HEK293 (cell line): ENCODE data around the gene SOX6.

Experiments
- PRDM1 ChIP-seq: fragments of 450-650 bp; formaldehyde crosslinking; IDR thresholded peaks from 2 replicates; pipeline ENCODE4; 2016; ENCODE audit warnings: missing biosample characterization, missing genetic modification characterization
- ZBTB8A ChIP-seq: fragments of 450-650 bp; formaldehyde crosslinking; IDR thresholded peaks from 2 replicates; pipeline ENCODE4 v1.5.1; 2016; ENCODE audit warnings: missing biosample characterization, missing genetic modification characterization
- ZEB2 ChIP-seq: fragments of 450-650 bp; formaldehyde crosslinking; IDR thresholded peaks from 2 replicates; pipeline ENCODE4 v1.5.1; 2016; ENCODE audit warnings: missing biosample characterization, missing genetic modification characterization
- ZFP37 ChIP-seq: fragments of 450-650 bp; formaldehyde crosslinking; IDR thresholded peaks from 2 replicates; pipeline ENCODE4 v1.5.1; 2016; ENCODE audit warnings: missing biosample characterization, missing genetic modification characterization
- TF ChIP-seq, protein P1 (sequence below): fragments of 450-650 bp; formaldehyde crosslinking; IDR thresholded peaks from 2 replicates; pipeline ENCODE4 v1.5.1; 2016; ENCODE audit warnings: missing biosample characterization, missing genetic modification characterization
- TF ChIP-seq, protein P2 (sequence below): fragments of 450-650 bp; formaldehyde crosslinking; IDR thresholded peaks from 2 replicates; pipeline ENCODE4 v1.5.1; 2016; ENCODE audit warnings: missing biosample characterization, missing genetic modification characterization
- TF ChIP-seq, protein P3 (sequence below): fragments of 450-650 bp; formaldehyde crosslinking; IDR thresholded peaks from 2 replicates; pipeline ENCODE4 v1.5.1; 2016; ENCODE audit warnings: missing biosample characterization, missing genetic modification characterization
- TF ChIP-seq, protein P4 (sequence below): fragments of 450-650 bp; formaldehyde crosslinking; IDR thresholded peaks from 2 replicates; pipeline ENCODE4 v1.5.1; 2016; ENCODE audit warnings: missing biosample characterization, missing genetic modification characterization
- TF ChIP-seq, protein P5 (sequence below): fragments of 450-650 bp; formaldehyde crosslinking; IDR thresholded peaks from 2 replicates; pipeline ENCODE4 v1.5.1; 2016; ENCODE audit warnings: missing biosample characterization, missing genetic modification characterization
- TF ChIP-seq, protein P6 (sequence below): fragments of 450-650 bp; formaldehyde crosslinking; IDR thresholded peaks from 2 replicates; pipeline ENCODE4 v1.5.1; 2017; ENCODE audit warnings: missing biosample characterization, missing genetic modification characterization
- TF ChIP-seq, protein P7 (sequence below): fragments of 450-650 bp; formaldehyde crosslinking; IDR thresholded peaks from 2 replicates; pipeline ENCODE4 v1.5.1; 2016; ENCODE audit warnings: missing biosample characterization, missing genetic modification characterization

DNA sequence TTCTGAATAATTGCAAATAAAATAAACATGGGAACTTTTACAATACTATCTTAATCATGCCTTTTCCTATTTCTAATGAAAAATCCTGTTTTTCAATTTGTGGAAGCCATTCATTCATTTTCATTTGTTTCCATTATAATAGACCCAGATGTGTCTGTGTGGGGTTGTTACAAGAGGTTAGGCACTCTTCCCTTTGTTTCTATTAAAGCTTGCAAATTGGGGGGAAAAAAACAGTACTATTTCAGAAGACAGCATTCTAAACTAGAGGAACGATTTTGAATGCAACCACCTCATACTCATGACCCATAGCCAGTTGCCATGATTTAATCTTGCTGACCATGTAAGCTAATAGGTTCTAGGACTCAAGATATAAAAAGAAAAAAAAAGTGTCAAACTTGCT lies 175.5 kb downstream of the SOX6 start:
- TF ChIP-seq ZEB2 (tag by site-specific recombination), result no peak
- no peak for TF ChIP-seq ZBTB8A (tag by site-specific recombination)
- no peak for TF ChIP-seq PRDM1 (tag by site-specific recombination)
- TF ChIP-seq, protein P1, sequence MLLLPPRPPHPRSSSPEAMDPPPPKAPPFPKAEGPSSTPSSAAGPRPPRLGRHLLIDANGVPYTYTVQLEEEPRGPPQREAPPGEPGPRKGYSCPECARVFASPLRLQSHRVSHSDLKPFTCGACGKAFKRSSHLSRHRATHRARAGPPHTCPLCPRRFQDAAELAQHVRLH (tag by site-specific recombination), result no peak
- TF ChIP-seq, protein P2, sequence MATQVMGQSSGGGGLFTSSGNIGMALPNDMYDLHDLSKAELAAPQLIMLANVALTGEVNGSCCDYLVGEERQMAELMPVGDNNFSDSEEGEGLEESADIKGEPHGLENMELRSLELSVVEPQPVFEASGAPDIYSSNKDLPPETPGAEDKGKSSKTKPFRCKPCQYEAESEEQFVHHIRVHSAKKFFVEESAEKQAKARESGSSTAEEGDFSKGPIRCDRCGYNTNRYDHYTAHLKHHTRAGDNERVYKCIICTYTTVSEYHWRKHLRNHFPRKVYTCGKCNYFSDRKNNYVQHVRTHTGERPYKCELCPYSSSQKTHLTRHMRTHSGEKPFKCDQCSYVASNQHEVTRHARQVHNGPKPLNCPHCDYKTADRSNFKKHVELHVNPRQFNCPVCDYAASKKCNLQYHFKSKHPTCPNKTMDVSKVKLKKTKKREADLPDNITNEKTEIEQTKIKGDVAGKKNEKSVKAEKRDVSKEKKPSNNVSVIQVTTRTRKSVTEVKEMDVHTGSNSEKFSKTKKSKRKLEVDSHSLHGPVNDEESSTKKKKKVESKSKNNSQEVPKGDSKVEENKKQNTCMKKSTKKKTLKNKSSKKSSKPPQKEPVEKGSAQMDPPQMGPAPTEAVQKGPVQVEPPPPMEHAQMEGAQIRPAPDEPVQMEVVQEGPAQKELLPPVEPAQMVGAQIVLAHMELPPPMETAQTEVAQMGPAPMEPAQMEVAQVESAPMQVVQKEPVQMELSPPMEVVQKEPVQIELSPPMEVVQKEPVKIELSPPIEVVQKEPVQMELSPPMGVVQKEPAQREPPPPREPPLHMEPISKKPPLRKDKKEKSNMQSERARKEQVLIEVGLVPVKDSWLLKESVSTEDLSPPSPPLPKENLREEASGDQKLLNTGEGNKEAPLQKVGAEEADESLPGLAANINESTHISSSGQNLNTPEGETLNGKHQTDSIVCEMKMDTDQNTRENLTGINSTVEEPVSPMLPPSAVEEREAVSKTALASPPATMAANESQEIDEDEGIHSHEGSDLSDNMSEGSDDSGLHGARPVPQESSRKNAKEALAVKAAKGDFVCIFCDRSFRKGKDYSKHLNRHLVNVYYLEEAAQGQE (tag by site-specific recombination), result no peak
- TF ChIP-seq, protein P3, sequence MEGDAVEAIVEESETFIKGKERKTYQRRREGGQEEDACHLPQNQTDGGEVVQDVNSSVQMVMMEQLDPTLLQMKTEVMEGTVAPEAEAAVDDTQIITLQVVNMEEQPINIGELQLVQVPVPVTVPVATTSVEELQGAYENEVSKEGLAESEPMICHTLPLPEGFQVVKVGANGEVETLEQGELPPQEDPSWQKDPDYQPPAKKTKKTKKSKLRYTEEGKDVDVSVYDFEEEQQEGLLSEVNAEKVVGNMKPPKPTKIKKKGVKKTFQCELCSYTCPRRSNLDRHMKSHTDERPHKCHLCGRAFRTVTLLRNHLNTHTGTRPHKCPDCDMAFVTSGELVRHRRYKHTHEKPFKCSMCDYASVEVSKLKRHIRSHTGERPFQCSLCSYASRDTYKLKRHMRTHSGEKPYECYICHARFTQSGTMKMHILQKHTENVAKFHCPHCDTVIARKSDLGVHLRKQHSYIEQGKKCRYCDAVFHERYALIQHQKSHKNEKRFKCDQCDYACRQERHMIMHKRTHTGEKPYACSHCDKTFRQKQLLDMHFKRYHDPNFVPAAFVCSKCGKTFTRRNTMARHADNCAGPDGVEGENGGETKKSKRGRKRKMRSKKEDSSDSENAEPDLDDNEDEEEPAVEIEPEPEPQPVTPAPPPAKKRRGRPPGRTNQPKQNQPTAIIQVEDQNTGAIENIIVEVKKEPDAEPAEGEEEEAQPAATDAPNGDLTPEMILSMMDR (tag by site-specific recombination), result no peak
- TF ChIP-seq, protein P4, sequence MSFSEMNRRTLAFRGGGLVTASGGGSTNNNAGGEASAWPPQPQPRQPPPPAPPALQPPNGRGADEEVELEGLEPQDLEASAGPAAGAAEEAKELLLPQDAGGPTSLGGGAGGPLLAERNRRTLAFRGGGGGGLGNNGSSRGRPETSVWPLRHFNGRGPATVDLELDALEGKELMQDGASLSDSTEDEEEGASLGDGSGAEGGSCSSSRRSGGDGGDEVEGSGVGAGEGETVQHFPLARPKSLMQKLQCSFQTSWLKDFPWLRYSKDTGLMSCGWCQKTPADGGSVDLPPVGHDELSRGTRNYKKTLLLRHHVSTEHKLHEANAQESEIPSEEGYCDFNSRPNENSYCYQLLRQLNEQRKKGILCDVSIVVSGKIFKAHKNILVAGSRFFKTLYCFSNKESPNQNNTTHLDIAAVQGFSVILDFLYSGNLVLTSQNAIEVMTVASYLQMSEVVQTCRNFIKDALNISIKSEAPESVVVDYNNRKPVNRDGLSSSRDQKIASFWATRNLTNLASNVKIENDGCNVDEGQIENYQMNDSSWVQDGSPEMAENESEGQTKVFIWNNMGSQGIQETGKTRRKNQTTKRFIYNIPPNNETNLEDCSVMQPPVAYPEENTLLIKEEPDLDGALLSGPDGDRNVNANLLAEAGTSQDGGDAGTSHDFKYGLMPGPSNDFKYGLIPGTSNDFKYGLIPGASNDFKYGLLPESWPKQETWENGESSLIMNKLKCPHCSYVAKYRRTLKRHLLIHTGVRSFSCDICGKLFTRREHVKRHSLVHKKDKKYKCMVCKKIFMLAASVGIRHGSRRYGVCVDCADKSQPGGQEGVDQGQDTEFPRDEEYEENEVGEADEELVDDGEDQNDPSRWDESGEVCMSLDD (tag by site-specific recombination), result no peak
- TF ChIP-seq, protein P5, sequence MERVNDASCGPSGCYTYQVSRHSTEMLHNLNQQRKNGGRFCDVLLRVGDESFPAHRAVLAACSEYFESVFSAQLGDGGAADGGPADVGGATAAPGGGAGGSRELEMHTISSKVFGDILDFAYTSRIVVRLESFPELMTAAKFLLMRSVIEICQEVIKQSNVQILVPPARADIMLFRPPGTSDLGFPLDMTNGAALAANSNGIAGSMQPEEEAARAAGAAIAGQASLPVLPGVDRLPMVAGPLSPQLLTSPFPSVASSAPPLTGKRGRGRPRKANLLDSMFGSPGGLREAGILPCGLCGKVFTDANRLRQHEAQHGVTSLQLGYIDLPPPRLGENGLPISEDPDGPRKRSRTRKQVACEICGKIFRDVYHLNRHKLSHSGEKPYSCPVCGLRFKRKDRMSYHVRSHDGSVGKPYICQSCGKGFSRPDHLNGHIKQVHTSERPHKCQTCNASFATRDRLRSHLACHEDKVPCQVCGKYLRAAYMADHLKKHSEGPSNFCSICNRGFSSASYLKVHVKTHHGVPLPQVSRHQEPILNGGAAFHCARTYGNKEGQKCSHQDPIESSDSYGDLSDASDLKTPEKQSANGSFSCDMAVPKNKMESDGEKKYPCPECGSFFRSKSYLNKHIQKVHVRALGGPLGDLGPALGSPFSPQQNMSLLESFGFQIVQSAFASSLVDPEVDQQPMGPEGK (tag by site-specific recombination), result no peak
- TF ChIP-seq, protein P6, sequence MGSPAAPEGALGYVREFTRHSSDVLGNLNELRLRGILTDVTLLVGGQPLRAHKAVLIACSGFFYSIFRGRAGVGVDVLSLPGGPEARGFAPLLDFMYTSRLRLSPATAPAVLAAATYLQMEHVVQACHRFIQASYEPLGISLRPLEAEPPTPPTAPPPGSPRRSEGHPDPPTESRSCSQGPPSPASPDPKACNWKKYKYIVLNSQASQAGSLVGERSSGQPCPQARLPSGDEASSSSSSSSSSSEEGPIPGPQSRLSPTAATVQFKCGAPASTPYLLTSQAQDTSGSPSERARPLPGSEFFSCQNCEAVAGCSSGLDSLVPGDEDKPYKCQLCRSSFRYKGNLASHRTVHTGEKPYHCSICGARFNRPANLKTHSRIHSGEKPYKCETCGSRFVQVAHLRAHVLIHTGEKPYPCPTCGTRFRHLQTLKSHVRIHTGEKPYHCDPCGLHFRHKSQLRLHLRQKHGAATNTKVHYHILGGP (tag by site-specific recombination), result no peak
- TF ChIP-seq, protein P7, sequence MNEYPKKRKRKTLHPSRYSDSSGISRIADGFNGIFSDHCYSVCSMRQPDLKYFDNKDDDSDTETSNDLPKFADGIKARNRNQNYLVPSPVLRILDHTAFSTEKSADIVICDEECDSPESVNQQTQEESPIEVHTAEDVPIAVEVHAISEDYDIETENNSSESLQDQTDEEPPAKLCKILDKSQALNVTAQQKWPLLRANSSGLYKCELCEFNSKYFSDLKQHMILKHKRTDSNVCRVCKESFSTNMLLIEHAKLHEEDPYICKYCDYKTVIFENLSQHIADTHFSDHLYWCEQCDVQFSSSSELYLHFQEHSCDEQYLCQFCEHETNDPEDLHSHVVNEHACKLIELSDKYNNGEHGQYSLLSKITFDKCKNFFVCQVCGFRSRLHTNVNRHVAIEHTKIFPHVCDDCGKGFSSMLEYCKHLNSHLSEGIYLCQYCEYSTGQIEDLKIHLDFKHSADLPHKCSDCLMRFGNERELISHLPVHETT, result no peak
- no peak for TF ChIP-seq ZFP37 (tag by site-specific recombination)
